GM12878 (cell line): ENCODE data around the gene JDP2. TPM values are rescaled to one million over a fixed set of nuclear protein-coding genes. Genes with fewer than 3 reads are reported as not detected.

Experiments used
- ATAC-seq: fragments of 200-7000 bp; cut with Tn5 transposase; 3 replicates; pipeline ENCODE4 v1.9.1; 2020; ENCODE audit warnings: mild to moderate bottlenecking, moderate library complexity
- BruUV-seq: library from RNA; stranded (reverse); fragments of 400-500 nt; replicated peaks from 2 replicates; lab custom pipeline; 2021; lab: Mats Ljungman, UMichigan
- CTCF ChIA-PET: fragments of 300-600 bp; sonication (Branson Sonifier 250); formaldehyde crosslinking; extraction: SDS; loops from one replicate; lab custom pipeline; 2021; ENCODE audit warnings: inconsistent platforms; lab: Yijun Ruan, JAX
- POLR2A ChIA-PET: fragments of 350-600 bp; formaldehyde crosslinking; extraction: SDS; loops from one replicate; lab custom pipeline; 2021; ENCODE audit warnings: inconsistent platforms; lab: Charles Lee
- RAD21 ChIA-PET: fragments of 300-600 bp; sonication (Branson Sonifier 250); formaldehyde crosslinking; loops from one replicate; lab custom pipeline; 2023; ENCODE audit warnings: antibody characterized with exemption; ENCODE audit not compliant: unreplicated experiment; lab: Charles Lee
- SMC1A ChIA-PET: fragments of 300-600 bp; sonication (Branson Sonifier 250); formaldehyde crosslinking; loops from one replicate; lab custom pipeline; 2023; ENCODE audit not compliant: unreplicated experiment, uncharacterized antibody; lab: Charles Lee
- DNase-seq: peaks from one replicate; pipeline ENCODE4 v3.0.0-alpha.2; 2011; ENCODE audit warnings: low read depth, low spot score
- FAIRE-seq: peaks from 3 replicates; lab custom pipeline; 2011; peaks lifted over from hg19 to GRCh38; lab: Jason Lieb, UNC
- H2AFZ ChIP-seq: 2 replicates; pipeline ENCODE4 v1.6.0; 2011; ENCODE audit warnings: low read depth, low read length, control low read depth; ENCODE audit not compliant: control insufficient read depth
- H3K27ac ChIP-seq: 2 replicates; pipeline ENCODE4 v1.5.1; 2011; ENCODE audit warnings: control low read depth; ENCODE audit not compliant: control insufficient read depth, insufficient read depth
- H3K27me3 ChIP-seq, 2 experiments: replicated peaks in 1 of 2; 2 replicates each; pipeline versions ENCODE4 v1.6.0 to v1.6.1; 2011; ENCODE audit warnings: low read length in 1 of 2; ENCODE audit not compliant: control insufficient read depth in 2 of 2, insufficient read depth in 2 of 2
- H3K36me3 ChIP-seq, 2 experiments: 2 replicates each; pipeline ENCODE4 v1.5.1; 2011; ENCODE audit warnings: low read length in 1 of 2; ENCODE audit not compliant: control insufficient read depth in 2 of 2, insufficient read depth in 2 of 2
- H3K4me1 ChIP-seq: 2 replicates; pipeline ENCODE4 v1.6.1; 2011; ENCODE audit warnings: mild to moderate bottlenecking, low read length, moderate library complexity, mixed read lengths; ENCODE audit not compliant: control insufficient read depth, insufficient read depth
- H3K4me2 ChIP-seq: 2 replicates; pipeline ENCODE4 v1.6.0; 2011; ENCODE audit warnings: control low read depth; ENCODE audit not compliant: control insufficient read depth, insufficient read depth
- H3K4me3 ChIP-seq: fragments of 200-600 bp; sonication (generic); 2 replicates; pipeline ENCODE4 v1.5.1; 2016
- H3K79me2 ChIP-seq: 2 replicates; pipeline ENCODE4 v1.6.0; 2011; ENCODE audit warnings: low read length; ENCODE audit not compliant: control insufficient read depth, insufficient read depth
- H3K9ac ChIP-seq: 2 replicates; pipeline ENCODE4 v1.8.0; 2011; ENCODE audit warnings: low read length, control low read depth, mixed read lengths; ENCODE audit not compliant: control insufficient read depth, insufficient read depth
- H3K9me3 ChIP-seq: replicated peaks from 3 replicates; pipeline ENCODE4 v1.5.1; 2011; ENCODE audit warnings: mild to moderate bottlenecking, low read length; ENCODE audit not compliant: control insufficient read depth, insufficient read depth
- H4K20me1 ChIP-seq: 2 replicates; pipeline ENCODE4 v1.6.0; 2011; ENCODE audit not compliant: control insufficient read depth, insufficient read depth
- ASH2L ChIP-seq: fragments of 300-600, 200-600 bp; sonication (generic); IDR thresholded peaks from 2 replicates; pipeline ENCODE4 v1.6.1; 2017; ENCODE audit warnings: low read depth, mild to moderate bottlenecking, borderline replicate concordance
- GATAD2B ChIP-seq: fragments of 450-650 bp; conservative IDR thresholded peaks from 2 replicates; pipeline ENCODE4 v1.6.1; 2017; ENCODE audit warnings: low read depth, mild to moderate bottlenecking, moderate library complexity
- HDAC6 ChIP-seq: fragments of 200-600 bp; sonication (generic); IDR thresholded peaks from one replicate; pipeline ENCODE4 v1.8.0; 2017; ENCODE audit warnings: antibody characterized with exemption; ENCODE audit not compliant: unreplicated experiment
- NFXL1 ChIP-seq: fragments of 450-650 bp; IDR thresholded peaks from 2 replicates; pipeline ENCODE4 v1.6.1; 2017; ENCODE audit warnings: antibody characterized with exemption, mild to moderate bottlenecking, borderline replicate concordance
- PML ChIP-seq: IDR thresholded peaks from 2 replicates; pipeline ENCODE4 v1.6.1; 2012; ENCODE audit warnings: low read length, inconsistent platforms
- POU2F2 ChIP-seq: IDR thresholded peaks from 3 replicates; pipeline ENCODE4 v1.6.1; 2011; ENCODE audit warnings: low read depth, mild to moderate bottlenecking, low read length, borderline replicate concordance
- RELA ChIP-seq: fragments of 450-650 bp; IDR thresholded peaks from 2 replicates; pipeline ENCODE4 v1.8.0; 2014; ENCODE audit warnings: borderline replicate concordance; ENCODE audit not compliant: partially characterized antibody
- ZBTB33 ChIP-seq: fragments of 450-650 bp; IDR thresholded peaks from 2 replicates; pipeline ENCODE4 v1.6.1; 2017; ENCODE audit warnings: mild to moderate bottlenecking
- WGBS: methylation state at CpG from one replicate; pipeline ENCODE4 v1.1.6; 2016; ENCODE audit warnings: low lambda C conversion rate; ENCODE audit not compliant: insufficient replicate concordance, insufficient coverage; ENCODE audit errors: missing lambda C conversion rate; 5-methylcytosine and 5-hydroxymethylcytosine counted together
- in situ Hi-C: fragments of 300-500 bp; cut with MboI; formaldehyde crosslinking; loops from 9 replicates; pipeline ENCODE4 v1.14.3; 2018; ENCODE audit warnings: mixed read lengths
- intact Hi-C: fragments of 100-400 bp; cut with micrococcal nuclease; formaldehyde crosslinking; loops from one replicate; pipeline ENCODE4 v1.14.2; 2022; ENCODE audit not compliant: unreplicated experiment
- polyA plus RNA-seq, 11 experiments: library from polyadenylated mRNA; depleted of rRNA in 4 of 11; unstranded in 6 of 11; stranded (reverse) in 5 of 11; fragments of >200 nt; fragmentation: Nextera tagmentation in 4 of 11; fragmentation: Illumina TruSeq in 1 of 11; extraction: Ambion mirVana in 4 of 11; extraction: Trizol in 1 of 11; gene quantifications; 1 replicate in 1 of 11; 2 replicates in 10 of 11; pipeline versions ENCODE4 v1.2.1 to v1.2.3, GENCODE V29; 2011 to 2016; ENCODE audit warnings: inconsistent platforms in 2 of 11, missing spikeins in 2 of 11, low read depth in 1 of 11
- total RNA-seq, 4 experiments: library from RNA; depleted of rRNA in 3 of 4; stranded (reverse); fragments of >200 nt in 3 of 4; fragmentation: Illumina TruSeq in 1 of 4; extraction: Trizol in 1 of 4; gene quantifications; 2 replicates each; pipeline versions ENCODE4 v1.2.1 to v1.2.3, GENCODE V29; 2013 to 2021
- TF ChIP-seq, protein P1 (sequence below): fragments of 450-650 bp; IDR thresholded peaks from 2 replicates; pipeline ENCODE4 v1.6.1; 2017; ENCODE audit warnings: mild to moderate bottlenecking, moderate library complexity

JDP2 gene
- total and polyA plus RNA-seq, 10 of the 15 experiments (the other 5 are each of a cell fraction or from before 2014, with no cell fraction given) = 0.71 to 21.3 (median 11.2) TPM

DNA sequence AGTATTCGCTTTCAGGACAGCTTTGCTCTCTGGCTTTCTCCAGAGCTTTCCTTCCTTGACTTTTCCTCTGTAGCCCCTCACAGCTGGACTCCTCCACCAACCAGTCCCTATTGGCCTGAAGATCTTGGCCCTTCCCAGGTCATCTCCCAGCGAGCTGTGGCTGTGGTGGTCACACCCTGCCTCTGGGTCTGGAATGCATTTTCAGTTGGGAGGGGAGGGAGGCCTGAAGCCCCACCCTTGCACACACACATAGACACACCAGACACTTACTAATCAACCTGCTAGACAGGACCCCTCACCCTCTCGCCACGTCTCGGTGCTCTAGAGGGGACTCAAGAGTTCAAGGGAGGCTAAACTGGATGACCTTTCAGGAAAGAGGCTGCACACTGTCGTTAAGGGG is 13.9 kb downstream of the JDP2 start:
- no peaks in the 10 kb centered on the region for H3K9me3 ChIP-seq
- in situ Hi-C loops = no loop called here
- SMC1A ChIA-PET = interaction anchor here (1.1 to 3.7 kb wide), 3 partner anchors 12 to 134 kb away, joined by 3 to 15 read pairs (median 7); no protein-coding TSS in a partner anchor
- DNase-seq (no peak), FAIRE-seq (no peak), ATAC-seq (no peak)
- no peak overlapping the region for H3K27ac ChIP-seq
- POLR2A ChIA-PET = interaction anchor here (1.2 to 1.3 kb wide), 2 partner anchors 14 to 18 kb away, joined by 3 read pairs; partner anchors contain the start of gene JDP2
- intact Hi-C loops = no loop called here
- H3K36me3 ChIP-seq = peaks cover 0 to 43% of the 10 kb centered on the region in 2 experiments
- no peaks in the 10 kb centered on the region; the same call in 1 of the 2 replicates for H3K79me2 ChIP-seq
- BruUV-seq = no TSS peak
- H3K4me3 ChIP-seq = no peak overlapping the region
- RAD21 ChIA-PET = interaction anchor here (1.7 to 2.2 kb wide), 2 partner anchors 12 to 132 kb away, joined by 7 to 15 read pairs; no protein-coding TSS in a partner anchor
- H3K4me1 ChIP-seq = peaks cover 30% of the 10 kb centered on the region
- no peaks in the 10 kb centered on the region for H3K27me3 ChIP-seq
- CTCF ChIA-PET = interaction anchor here (1.0 to 3.4 kb wide), 6 partner anchors 8 to 139 kb away, joined by 3 to 19 read pairs (median 6); no protein-coding TSS in a partner anchor
- no peaks in the 10 kb centered on the region for H4K20me1 ChIP-seq
- TF ChIP-seq POU2F2 = no peak
- no peak for TF ChIP-seq PML
- TF ChIP-seq RELA = no peak
- TF ChIP-seq NFXL1 = no peak
- no peak for TF ChIP-seq HDAC6
- no peak overlapping the region for H3K9ac ChIP-seq
- H2AFZ ChIP-seq = no peak overlapping the region
- H3K4me2 ChIP-seq = no peak overlapping the region
- 97% methylated on average over 6 of the region's 6 CpGs for WGBS

DNA sequence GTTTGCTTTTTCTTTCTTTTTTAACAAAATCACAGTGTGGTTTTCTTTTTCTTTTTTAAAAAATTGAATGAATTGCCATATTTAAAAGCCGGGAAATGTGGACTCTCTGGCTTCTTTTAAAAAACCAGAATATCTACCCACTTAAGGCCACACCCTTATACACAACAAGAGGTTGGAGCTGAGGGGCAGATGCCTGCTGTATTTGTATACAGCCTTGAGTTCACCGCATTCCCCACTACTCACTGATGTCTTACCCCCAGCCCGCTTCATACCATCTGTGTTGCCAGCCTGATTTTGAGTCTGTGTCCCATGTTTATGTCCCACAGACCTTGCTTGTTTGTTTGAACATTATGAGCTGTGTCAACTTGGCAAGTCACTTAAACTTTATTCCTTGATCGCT is 14.3 kb downstream of the JDP2 start:
- Histone ChIP-seq H3K9me3 (no peaks in the 10 kb centered on the region), H3K4me1 (peaks cover 26% of the 10 kb centered on the region), H4K20me1 (no peaks in the 10 kb centered on the region), H3K9ac (no peak overlapping the region), H3K36me3 (peaks cover 0 to 43% of the 10 kb centered on the region in 2 experiments), H3K4me3 (no peak overlapping the region), H3K27ac (no peak overlapping the region), H2AFZ (no peak overlapping the region), H3K79me2 (no peaks in the 10 kb centered on the region; the same call in 1 of the 2 replicates), H3K27me3 (no peaks in the 10 kb centered on the region), H3K4me2 (no peak overlapping the region)
- ChIA-PET POLR2A (interaction anchor here (1.3 to 1.4 kb wide), 2 partner anchors 12 to 14 kb away, joined by 3 to 6 read pairs; partner anchors contain the start of gene JDP2), RAD21 (interaction anchor here (1.1 to 1.7 kb wide), 2 partner anchors 12 to 45 kb away, joined by 5 to 7 read pairs; no protein-coding TSS in a partner anchor), CTCF (interaction anchor here (1.4 to 3.4 kb wide), 4 partner anchors 12 to 133 kb away, joined by 7 to 22 read pairs (median 14); no protein-coding TSS in a partner anchor), SMC1A (interaction anchor here (1.1 to 3.7 kb wide), 4 partner anchors 12 to 134 kb away, joined by 3 to 16 read pairs (median 9); no protein-coding TSS in a partner anchor)
- WGBS = 97% methylated on average over 4 of the region's 4 CpGs
- DNase-seq (no peak), FAIRE-seq (no peak), ATAC-seq (no peak)
- in situ Hi-C loops (no loop called here), intact Hi-C loops (no loop called here)
- BruUV-seq = no TSS peak
- TF ChIP-seq ZBTB33 = no peak
- no peak for TF ChIP-seq ASH2L
- TF ChIP-seq GATAD2B = no peak
- TF ChIP-seq, protein P1, sequence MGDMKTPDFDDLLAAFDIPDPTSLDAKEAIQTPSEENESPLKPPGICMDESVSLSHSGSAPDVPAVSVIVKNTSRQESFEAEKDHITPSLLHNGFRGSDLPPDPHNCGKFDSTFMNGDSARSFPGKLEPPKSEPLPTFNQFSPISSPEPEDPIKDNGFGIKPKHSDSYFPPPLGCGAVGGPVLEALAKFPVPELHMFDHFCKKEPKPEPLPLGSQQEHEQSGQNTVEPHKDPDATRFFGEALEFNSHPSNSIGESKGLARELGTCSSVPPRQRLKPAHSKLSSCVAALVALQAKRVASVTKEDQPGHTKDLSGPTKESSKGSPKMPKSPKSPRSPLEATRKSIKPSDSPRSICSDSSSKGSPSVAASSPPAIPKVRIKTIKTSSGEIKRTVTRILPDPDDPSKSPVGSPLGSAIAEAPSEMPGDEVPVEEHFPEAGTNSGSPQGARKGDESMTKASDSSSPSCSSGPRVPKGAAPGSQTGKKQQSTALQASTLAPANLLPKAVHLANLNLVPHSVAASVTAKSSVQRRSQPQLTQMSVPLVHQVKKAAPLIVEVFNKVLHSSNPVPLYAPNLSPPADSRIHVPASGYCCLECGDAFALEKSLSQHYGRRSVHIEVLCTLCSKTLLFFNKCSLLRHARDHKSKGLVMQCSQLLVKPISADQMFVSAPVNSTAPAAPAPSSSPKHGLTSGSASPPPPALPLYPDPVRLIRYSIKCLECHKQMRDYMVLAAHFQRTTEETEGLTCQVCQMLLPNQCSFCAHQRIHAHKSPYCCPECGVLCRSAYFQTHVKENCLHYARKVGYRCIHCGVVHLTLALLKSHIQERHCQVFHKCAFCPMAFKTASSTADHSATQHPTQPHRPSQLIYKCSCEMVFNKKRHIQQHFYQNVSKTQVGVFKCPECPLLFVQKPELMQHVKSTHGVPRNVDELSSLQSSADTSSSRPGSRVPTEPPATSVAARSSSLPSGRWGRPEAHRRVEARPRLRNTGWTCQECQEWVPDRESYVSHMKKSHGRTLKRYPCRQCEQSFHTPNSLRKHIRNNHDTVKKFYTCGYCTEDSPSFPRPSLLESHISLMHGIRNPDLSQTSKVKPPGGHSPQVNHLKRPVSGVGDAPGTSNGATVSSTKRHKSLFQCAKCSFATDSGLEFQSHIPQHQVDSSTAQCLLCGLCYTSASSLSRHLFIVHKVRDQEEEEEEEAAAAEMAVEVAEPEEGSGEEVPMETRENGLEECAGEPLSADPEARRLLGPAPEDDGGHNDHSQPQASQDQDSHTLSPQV = no peak
